ENCODE measurements around the gene NMNAT2.

DNA sequence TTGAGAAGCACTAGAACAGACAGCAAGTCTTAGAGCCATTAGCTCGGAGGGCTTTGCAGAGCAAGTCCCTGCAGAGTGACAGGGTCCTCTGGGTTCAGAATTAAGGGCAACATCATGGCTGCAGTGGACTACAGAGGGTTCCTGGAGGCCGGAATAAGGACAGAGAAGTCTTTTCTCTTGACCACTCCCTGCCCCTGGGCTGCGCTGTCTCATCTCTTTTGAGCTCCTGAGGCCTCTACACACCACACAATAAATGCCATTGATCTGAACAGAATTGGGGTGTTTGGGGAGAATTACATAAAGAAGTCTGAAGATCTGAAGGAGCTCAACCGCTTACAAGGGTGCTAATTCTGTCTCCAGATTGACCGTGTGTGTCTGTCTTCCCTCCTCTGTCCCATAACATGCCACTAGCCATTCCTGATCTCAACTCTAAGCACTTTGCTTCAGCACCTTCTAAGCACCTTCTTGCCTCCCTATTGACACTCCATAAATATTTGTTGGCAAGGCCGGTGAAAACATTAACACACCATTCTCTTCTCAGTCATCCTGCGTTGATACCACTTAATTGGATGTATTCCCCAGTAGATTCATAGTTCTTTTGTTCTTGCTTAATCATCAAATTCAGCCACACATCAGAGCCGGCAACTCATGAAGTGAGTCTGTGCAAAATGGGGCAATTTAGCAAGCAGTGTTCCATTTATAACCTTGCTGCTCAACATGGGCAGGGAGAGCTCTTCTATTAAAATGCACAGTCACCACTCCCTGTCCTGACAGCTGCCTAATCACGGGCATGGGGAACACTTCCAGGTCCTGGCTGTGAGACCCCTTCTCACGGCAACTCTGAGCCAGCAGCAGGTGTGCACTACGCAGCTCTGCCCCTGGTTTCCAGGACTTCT is 49.7 kb downstream of the NMNAT2 start:
- TF ChIP-seq, protein P1, sequence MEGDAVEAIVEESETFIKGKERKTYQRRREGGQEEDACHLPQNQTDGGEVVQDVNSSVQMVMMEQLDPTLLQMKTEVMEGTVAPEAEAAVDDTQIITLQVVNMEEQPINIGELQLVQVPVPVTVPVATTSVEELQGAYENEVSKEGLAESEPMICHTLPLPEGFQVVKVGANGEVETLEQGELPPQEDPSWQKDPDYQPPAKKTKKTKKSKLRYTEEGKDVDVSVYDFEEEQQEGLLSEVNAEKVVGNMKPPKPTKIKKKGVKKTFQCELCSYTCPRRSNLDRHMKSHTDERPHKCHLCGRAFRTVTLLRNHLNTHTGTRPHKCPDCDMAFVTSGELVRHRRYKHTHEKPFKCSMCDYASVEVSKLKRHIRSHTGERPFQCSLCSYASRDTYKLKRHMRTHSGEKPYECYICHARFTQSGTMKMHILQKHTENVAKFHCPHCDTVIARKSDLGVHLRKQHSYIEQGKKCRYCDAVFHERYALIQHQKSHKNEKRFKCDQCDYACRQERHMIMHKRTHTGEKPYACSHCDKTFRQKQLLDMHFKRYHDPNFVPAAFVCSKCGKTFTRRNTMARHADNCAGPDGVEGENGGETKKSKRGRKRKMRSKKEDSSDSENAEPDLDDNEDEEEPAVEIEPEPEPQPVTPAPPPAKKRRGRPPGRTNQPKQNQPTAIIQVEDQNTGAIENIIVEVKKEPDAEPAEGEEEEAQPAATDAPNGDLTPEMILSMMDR (IDR thresholded peaks at IDR 0.05), result no peak
- no peak for TF ChIP-seq POLR2A (IDR thresholded peaks at IDR 0.05)

All from body of pancreas (tissue), 4 donors.